Mesodermal cell (in vitro differentiated cells): ENCODE data around the gene PHPT1.
A peak's percentile ranks its signal among the peaks of the same experiment; 100 is the strongest.

ENCODE experiments used
- H3K27ac ChIP-seq: 2 replicates; pipeline ENCODE4 v1.7.0; 2013; ENCODE audit warnings: mild to moderate bottlenecking, low read depth, low read length, moderate library complexity; ENCODE audit not compliant: severe bottlenecking
- H3K36me3 ChIP-seq: 2 replicates; pipeline ENCODE4 v1.7.1; 2013; ENCODE audit warnings: mild to moderate bottlenecking, low read length, moderate library complexity; ENCODE audit not compliant: control insufficient read depth, insufficient read depth
- H3K4me1 ChIP-seq: one replicate; pipeline ENCODE4 v1.7.1; 2013; ENCODE audit warnings: mild to moderate bottlenecking, low read length; ENCODE audit not compliant: insufficient read depth, control insufficient read depth, poor library complexity, severe bottlenecking
- H3K4me3 ChIP-seq: 2 replicates; pipeline ENCODE4 v1.7.0; 2013; ENCODE audit warnings: low read length, control low read depth, mild to moderate bottlenecking; ENCODE audit not compliant: insufficient read depth, poor library complexity, severe bottlenecking; ENCODE audit errors: extremely low read depth
- H3K9me3 ChIP-seq: 2 replicates; pipeline ENCODE4 v1.7.1; 2013; ENCODE audit warnings: mild to moderate bottlenecking, low read length, moderate library complexity; ENCODE audit not compliant: control insufficient read depth
- WGBS, 2 experiments: methylation state at CpG; one replicate each; pipeline ENCODE4 v1.1.5; 2013; ENCODE audit warnings: missing lambda C conversion rate in 2 of 2; ENCODE audit not compliant: insufficient coverage in 2 of 2; 5-methylcytosine and 5-hydroxymethylcytosine counted together

PHPT1 gene

DNA sequence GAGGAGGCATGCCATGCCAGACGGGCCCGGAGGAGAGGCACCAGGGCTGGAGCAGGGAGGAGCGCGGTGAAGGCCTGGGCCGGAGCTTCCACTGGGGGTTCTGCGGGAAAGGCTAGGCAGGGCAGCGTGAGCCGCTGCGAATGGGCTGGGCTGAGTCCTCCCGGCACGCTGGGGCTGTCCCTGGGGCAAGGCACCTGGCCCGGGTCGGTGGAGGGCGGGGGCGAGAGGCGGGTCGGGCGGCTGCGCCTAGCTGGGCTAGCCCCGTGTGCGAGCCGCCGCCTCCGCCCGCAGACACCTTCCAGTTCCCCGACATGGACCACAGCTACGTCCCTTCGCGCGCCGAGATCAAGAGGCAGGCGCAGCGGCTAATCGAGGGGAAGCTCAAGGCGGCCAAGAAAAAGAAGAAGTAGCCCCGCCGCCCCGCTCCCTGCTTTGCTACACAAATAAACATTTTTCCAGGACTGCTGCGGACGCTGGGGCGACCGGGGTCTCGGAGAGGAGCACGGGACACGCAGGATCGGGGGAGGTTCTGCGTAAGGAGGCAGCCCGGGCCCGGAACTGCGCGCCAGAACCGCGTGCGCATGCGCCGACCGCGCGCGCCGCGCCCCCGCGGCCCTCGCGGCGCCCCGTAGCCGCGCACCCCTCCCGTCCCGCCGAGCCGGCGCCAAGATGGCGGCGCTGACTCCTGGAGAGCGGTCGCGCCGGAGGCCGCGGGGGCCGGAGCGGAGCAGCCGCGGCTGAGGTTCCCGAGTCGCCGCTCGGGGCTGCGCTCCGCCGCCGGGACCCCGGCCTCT is 41.7 kb upstream of the PHPT1 start, which contains the start of gene RABL6:
Gene RABL6, plus strand, starts transcription at position 668 of the 794 bp plus-strand sequence. CDS start 249 bp downstream, outside the sequence.
- H3K36me3 ChIP-seq, result peaks cover 37% of the 10 kb centered on the region
- H3K27ac ChIP-seq, result peak within 1 kb of the TSS; percentile 66
- WGBS, 2 experiments, result 1% methylated on average over 71 to 90 of the region's 96 CpGs
- H3K9me3 ChIP-seq, result no peaks in the 10 kb centered on the region
- peaks cover 24% of the 10 kb centered on the region for H3K4me1 ChIP-seq
- peak within 1 kb of the TSS; percentile 84 for H3K4me3 ChIP-seq

DNA sequence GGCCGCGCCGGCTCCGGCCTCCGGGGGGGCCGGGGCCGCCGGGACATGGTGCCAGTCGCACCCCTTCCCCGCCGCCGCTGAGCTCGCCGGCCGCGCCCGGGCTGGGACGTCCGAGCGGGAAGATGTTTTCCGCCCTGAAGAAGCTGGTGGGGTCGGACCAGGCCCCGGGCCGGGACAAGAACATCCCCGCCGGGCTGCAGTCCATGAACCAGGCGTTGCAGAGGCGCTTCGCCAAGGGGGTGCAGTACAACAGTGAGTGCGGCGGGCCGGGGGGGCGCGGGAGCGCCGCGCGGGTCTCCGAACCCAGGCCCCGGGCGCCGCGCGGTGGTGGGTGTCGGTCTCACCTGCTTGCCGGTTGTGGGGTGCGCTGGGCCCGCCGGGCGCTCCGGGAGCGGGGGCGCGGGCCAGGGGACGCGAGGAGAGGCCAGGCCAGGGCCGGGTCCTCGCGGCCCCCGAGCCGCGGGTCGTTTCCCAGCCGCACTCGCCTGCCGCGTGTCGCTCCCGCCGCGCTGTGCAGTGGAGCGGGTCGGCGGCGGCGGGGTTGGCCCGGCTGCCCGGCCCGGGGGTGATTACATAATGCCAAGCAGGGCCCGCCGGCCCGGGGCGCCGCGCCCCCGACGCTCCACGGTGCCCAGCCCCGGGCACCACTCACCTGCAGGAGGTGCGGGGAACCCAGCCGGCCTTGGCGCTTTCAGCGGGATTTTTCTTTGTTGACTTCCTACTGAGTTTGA is 41.0 kb upstream of the PHPT1 start:
- Histone ChIP-seq H3K9me3 (no peaks in the 10 kb centered on the region), H3K36me3 (peaks cover 43% of the 10 kb centered on the region), H3K4me1 (peaks cover 24% of the 10 kb centered on the region), H3K4me3 (peak overlapping the region; percentile 84), H3K27ac (peak overlapping the region; percentile 64)
- 0% methylated on average over 76 to 78 of the region's 93 CpGs for WGBS, 2 experiments

DNA sequence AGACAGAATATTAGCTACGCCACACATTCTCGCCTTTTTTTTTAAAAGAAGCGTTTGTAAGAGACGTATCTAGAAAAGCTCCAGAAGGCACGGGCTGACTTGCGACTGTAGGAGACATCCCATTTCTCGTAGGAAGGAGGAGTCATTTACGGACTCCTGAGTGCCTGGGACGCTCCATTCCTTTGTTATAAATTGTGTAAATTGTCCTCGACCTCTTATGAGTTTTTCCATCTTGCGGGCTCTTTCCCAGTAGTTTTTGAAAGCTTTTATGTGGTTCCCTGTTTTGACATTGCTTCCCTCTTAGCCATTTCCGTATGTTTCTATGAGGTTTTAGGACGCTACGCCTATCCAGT is 40.4 kb upstream of the PHPT1 start:
- WGBS, 2 experiments, result 10 to 14% methylated on average over 11 to 13 of the region's 14 CpGs
- H3K36me3 ChIP-seq, result peaks cover 48% of the 10 kb centered on the region
- H3K4me3 ChIP-seq, result peak overlapping the region; percentile 84
- H3K9me3 ChIP-seq, result no peaks in the 10 kb centered on the region
- H3K4me1 ChIP-seq, result peaks cover 24% of the 10 kb centered on the region
- H3K27ac ChIP-seq, result no peak overlapping the region

DNA sequence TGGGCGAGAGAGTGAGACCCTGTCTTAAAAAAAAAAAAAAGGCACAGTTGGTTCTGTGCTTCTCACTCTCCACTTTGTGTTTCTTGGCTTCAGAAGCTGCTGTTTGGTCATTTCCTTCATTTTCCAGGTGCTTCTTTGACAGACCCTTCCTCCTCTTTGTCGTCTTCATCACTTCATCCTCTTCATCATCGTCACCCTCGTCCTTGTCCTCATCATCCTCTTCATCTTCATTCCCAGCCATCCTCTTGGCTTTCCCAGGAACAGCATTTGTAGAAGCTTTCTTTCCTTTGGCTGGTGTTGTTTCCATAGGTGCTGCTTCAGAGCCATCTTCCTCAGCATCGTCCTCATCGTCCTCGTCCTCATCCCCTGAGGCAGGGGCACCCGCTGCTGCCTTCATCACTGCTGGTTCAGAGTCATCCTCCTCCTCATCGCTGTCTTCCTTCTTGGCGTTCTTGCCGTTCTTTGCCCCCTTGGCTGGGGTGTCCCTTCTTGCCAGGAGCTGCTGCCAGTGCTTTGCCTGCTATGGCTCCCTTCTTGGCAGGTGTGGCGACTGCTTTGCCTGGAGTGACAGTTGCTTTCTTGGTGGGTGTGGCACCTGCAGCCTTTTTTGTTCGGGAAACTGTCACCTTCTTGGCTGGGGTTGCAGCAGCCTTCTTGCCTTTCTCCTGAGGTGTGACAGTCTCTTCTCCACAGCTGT is 34.3 kb upstream of the PHPT1 start:
- Histone ChIP-seq H3K36me3 (peaks cover 81% of the 10 kb centered on the region), H3K9me3 (no peaks in the 10 kb centered on the region), H3K27ac (no peak overlapping the region), H3K4me3 (no peak overlapping the region), H3K4me1 (peaks cover 4% of the 10 kb centered on the region)
- 96 to 97% methylated on average over 12 of the region's 13 CpGs for WGBS, 2 experiments

DNA sequence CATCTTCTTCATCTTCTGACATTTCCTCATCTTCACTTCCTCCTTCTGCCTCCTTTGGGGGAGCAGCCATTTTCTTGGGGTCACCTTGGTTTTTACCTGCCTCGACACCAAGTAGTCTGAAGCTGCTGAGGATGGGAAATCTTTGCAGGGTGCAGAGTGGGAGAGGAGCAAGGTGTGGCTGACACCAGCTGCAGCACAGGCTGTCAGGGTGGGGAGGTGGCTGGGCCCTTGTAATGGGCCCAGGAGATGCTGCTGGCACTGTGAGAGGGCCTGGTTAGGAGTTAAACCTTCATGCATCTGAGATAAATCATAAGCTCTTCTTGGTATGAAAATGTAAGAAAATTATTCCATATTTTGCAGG is 33.8 kb upstream of the PHPT1 start:
- Histone ChIP-seq H3K4me3 (no peak overlapping the region), H3K9me3 (no peaks in the 10 kb centered on the region), H3K27ac (no peak overlapping the region), H3K4me1 (no peaks in the 10 kb centered on the region), H3K36me3 (peaks cover 76% of the 10 kb centered on the region)
- WGBS, 2 experiments, result 0% methylated on average over 1 of the region's 1 CpG

DNA sequence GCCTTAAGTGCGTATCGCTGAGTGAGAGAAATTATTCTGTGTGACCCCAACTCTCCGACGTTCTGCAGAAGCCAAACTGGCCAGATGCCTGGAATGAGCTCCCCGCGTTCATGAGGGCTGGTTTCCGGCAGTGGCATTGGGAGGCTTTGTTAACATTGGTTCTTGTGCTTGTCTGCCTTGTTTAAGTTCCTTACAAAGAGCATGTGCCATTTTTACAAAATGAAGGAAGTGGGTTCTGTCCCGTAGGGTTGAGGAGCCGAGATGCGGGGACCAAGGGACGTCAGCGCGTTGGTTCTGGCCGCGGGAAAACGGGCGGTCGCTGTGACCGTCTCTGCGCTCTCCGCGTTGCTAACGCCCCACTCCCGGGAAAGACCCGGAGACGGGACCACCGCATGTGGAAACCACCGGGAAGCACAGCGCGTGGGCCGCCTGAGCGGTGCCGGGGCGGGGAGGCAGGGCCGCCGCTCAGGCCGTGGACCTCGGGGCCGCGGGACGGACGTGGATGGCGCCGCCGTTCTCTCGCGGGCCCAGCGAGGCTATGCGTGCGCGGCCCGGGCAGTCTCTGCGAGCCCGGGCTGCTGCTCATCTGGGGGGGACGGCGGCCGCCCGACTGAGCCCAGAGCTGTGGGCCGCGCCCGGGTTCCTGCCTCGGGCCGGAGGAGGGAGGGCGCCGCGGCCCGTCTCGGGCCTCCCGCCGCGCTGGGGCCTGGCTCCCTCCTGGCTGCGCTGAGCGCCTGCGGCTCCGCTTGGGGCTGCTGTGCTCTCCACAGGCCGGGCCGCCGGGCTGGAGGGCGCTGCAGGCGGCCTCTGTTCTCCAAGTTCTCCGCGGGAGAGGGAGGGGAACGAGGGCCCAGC is 28.0 kb upstream of the PHPT1 start:
- no peaks in the 10 kb centered on the region for H3K9me3 ChIP-seq
- peaks cover 51% of the 10 kb centered on the region for H3K36me3 ChIP-seq
- peaks cover 3% of the 10 kb centered on the region for H3K4me1 ChIP-seq
- H3K4me3 ChIP-seq, result peak overlapping the region; percentile 3
- peak overlapping the region; percentile 30 for H3K27ac ChIP-seq
- WGBS, 2 experiments, result 18 to 20% methylated on average over 57 to 77 of the region's 83 CpGs

DNA sequence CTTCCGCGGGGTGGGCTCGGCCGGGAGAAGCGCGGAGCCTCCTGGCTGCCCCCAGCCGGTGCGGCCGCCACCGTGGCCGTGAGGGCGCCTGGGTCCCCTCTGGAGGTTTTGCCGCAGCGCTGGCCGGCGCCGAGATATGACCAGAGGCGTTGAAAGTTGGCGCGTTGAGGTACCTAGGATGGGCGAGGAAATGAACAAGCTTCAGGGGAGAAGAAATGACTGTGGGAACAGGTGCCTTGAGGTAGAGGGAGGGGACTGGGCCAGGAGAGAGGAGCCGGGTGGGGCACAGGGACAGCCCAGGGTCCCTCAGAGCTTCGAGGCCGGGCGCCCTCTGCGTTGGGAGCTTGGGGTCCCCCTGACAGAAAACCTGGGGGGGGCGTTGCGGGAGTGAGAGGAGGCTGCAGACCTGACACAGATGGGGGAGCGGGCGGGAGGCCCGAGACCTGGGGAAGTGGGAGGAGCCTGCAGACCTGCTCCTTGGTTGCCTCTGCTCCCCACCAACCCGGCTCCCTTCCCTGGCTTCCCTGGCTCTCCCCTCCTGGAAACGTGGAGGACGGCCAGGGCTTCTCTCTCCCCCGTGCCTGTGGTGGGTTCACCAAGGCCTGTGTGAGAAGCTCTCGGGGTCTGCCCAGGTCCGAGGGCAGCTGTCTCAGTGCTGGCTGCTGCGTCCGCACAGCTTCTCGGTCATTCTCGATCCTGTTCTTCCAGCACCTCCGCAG is 27.2 kb upstream of the PHPT1 start:
- Histone ChIP-seq H3K27ac (no peak overlapping the region), H3K36me3 (peaks cover 49% of the 10 kb centered on the region), H3K4me3 (no peak overlapping the region), H3K4me1 (peaks cover 3% of the 10 kb centered on the region), H3K9me3 (no peaks in the 10 kb centered on the region)
- 73 to 74% methylated on average over 40 to 42 of the region's 42 CpGs for WGBS, 2 experiments

DNA sequence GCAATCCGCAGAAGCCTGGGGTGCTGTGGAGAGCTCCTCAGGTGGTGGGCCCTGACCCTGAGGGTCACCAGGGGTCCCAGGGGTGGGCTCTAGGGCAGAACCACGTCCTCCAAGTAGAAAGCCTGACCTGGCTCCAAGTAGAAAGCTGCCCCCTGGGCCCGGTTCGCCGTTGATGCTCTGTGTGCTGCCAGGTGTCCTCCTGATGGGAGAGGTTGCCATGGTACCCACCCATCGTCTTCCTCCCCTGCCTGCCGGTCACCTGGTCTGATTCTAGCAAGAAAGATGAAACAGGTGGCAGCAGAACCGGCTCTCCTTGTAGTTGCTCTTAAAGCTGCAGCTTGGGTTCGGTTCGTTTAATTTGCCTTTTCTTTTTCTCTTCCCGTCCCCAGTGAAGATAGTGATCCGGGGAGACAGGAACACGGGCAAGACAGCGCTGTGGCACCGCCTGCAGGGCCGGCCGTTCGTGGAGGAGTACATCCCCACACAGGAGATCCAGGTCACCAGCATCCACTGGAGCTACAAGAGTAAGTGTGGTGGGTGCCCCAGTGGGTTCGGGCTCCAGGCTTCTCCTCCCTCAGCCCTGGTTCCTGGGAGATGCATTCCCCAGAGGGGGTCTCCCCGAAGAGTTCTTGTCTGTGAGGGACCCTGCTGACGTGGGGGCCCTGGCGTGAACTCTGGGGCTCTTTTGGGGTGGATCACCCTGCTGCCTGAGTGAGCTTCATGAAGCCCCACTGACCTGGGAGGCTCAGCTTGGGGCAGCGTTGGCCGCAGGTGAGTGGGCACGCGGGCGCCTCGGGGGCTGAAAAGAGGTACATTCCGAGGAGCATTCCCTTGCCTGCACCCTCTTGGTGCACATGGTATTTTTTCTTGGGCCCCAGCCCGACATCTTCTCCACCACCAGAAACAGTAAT is 25.8 kb upstream of the PHPT1 start:
- Histone ChIP-seq H3K9me3 (no peaks in the 10 kb centered on the region), H3K4me3 (no peak overlapping the region), H3K36me3 (peaks cover 53% of the 10 kb centered on the region), H3K27ac (no peak overlapping the region), H3K4me1 (peaks cover 3% of the 10 kb centered on the region)
- WGBS, 2 experiments, result 91 to 94% methylated on average over 23 to 28 of the region's 30 CpGs

DNA sequence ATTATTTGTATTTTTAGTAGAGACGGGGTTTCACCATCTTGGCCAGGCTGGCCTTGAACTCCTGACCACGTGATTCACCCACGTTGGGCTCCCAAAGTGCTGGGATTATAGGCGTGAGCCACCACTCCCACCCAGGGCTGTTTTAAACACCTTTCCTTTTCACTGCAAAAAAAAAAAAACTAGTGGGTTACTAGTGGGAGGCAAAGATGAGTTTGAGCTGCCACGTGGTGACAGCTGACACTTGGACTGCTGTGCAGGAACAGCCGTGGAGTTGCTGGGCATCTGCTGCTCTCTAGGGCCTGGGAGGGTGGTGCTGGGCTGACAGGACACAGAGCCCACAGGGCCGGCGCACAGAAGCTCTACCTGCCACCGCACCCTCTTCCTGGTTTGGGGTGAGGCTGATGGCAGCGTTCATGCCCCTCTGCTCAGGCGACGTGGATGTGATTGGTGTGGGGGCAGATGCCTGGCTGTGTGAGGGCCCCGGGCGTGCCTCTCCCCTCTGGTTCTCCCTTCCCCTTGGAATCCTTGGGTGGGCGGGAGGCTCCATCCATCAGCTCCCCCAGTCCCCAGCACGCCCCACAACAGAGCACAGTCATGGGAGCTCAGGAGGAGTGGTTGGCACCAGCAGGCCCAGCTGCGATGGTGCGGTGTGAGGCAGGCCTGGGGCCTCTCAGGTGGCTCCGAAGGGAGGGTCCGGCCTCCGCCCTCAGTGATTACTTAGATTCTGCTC is 24.5 kb upstream of the PHPT1 start:
- WGBS, 2 experiments, result 96 to 98% methylated on average over 17 to 18 of the region's 21 CpGs
- Histone ChIP-seq H3K4me1 (peaks cover 3% of the 10 kb centered on the region), H3K4me3 (no peak overlapping the region), H3K27ac (no peak overlapping the region), H3K36me3 (peaks cover 60% of the 10 kb centered on the region), H3K9me3 (no peaks in the 10 kb centered on the region)
